ENCODE results near the gene FAM221B. TPM values are rescaled to one million over a fixed set of nuclear protein-coding genes. Genes with fewer than 3 reads are reported as not detected.

Gene FAM221B
- total RNA-seq, 3 donors from 2014 or later (not counting 1 experiment from before 2014, with no cell fraction given) = not detected

DNA sequence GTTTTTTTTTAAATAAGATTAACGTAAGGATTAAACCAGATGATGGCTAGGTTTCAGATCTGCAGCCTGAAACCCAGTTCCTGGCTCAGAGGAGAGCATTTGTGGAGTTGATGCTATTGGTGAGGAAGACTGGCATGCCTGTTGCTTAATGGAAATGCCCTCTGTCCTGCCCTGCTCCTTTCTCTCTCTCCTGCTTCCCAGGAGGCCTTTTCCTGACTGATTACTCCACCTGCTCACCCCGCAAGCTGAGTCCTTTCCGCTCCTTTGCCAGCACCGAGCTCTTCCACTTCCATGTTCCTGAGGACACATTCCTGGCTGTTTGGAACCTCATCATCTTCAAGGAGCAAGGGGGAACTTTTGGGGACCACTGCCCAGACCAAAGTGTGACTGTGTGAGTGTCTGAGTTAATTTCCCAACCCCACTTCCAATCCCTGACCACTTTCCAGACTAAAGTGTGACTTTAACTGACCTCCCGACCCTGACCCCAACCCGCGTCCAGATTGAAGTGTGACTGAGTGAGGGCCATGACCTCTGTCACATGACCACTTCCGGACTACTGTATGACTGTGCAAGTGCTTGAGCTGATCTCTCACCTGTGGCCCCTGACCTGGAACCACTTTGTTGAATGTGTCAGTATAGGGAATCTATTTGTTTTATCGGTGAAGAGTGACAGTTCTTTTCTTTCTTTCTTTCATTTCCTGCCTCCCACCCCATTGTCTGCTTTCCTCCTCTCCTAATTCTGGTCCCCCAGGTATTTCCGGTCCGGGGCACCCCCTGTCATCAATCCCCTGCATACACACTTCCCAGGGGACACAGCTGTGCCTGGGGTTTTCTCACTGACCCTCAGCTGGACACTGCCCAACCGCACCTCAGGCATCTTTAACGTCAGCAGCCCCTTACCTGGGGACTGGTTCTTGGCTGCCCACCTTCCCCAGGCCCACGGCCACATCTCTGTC lies 6.0 kb upstream of the FAM221B start:
- no peak overlapping the region for H3K27ac Mint-ChIP-seq
- Histone ChIP-seq H3K36me3 (ENCODE audit: control insufficient read depth, insufficient read depth, low read length) (no peaks in the 10 kb centered on the region), H3K4me1 (ENCODE audit: control insufficient read depth, insufficient read depth, low read length) (peaks cover 19% of the 10 kb centered on the region), H3K4me3 (ENCODE audit: low read length) (no peak overlapping the region), H3K27me3 (ENCODE audit: control insufficient read depth, insufficient read depth, low read length) (no peaks in the 10 kb centered on the region), H3K9me3 (ENCODE audit: control insufficient read depth, insufficient read depth, low read length) (no peaks in the 10 kb centered on the region), H3K27ac (ENCODE audit: low read length) (no peak overlapping the region)
- peaks cover 8 to 26% of the 10 kb centered on the region in 2 donors for H3K4me1 Mint-ChIP-seq
- no peak for DNase-seq
- H3K36me3 Mint-ChIP-seq = no peaks in the 10 kb centered on the region
- ATAC-seq = no peak
- WGBS (ENCODE audit: insufficient coverage) = 89% methylated on average over 14 of the region's 14 CpGs
- no peak for TF ChIP-seq CTCF (IDR thresholded peaks at IDR 0.05)
- intact Hi-C loops (cut with micrococcal nuclease) = no loop called here
- no peaks in the 10 kb centered on the region for H3K9me3 Mint-ChIP-seq
- H3K4me3 Mint-ChIP-seq = no peak overlapping the region
- H3K27me3 Mint-ChIP-seq (ENCODE audit: low read depth in 2 of 2) = no peaks in the 10 kb centered on the region

GRCh38 chr9:35832814-35833213 lies 4.3 kb upstream of the FAM221B start:
- WGBS (ENCODE audit: insufficient coverage) = 78% methylated on average over 4 of the region's 5 CpGs
- H3K27ac ChIP-seq (ENCODE audit: low read length) = no peak overlapping the region
- no peak for TF ChIP-seq CTCF (IDR thresholded peaks at IDR 0.05)
- Mint-ChIP-seq H3K27me3 (ENCODE audit: low read depth in 2 of 2) (no peaks in the 10 kb centered on the region), H3K9me3 (no peaks in the 10 kb centered on the region), H3K36me3 (no peaks in the 10 kb centered on the region), H3K27ac (no peak overlapping the region), H3K4me1 (peaks cover 18 to 39% of the 10 kb centered on the region in 2 donors), H3K4me3 (no peak overlapping the region)
- intact Hi-C loops (cut with micrococcal nuclease) = no loop called here
- H3K4me1 ChIP-seq (ENCODE audit: control insufficient read depth, insufficient read depth, low read length) = peaks cover 28% of the 10 kb centered on the region
- DNase-seq = no peak
- H3K9me3 ChIP-seq (ENCODE audit: control insufficient read depth, insufficient read depth, low read length) = no peaks in the 10 kb centered on the region
- ATAC-seq = no peak
- H3K27me3 ChIP-seq (ENCODE audit: control insufficient read depth, insufficient read depth, low read length) = no peaks in the 10 kb centered on the region
- no peak overlapping the region for H3K4me3 ChIP-seq (ENCODE audit: low read length)
- H3K36me3 ChIP-seq (ENCODE audit: control insufficient read depth, insufficient read depth, low read length) = no peaks in the 10 kb centered on the region

DNA sequence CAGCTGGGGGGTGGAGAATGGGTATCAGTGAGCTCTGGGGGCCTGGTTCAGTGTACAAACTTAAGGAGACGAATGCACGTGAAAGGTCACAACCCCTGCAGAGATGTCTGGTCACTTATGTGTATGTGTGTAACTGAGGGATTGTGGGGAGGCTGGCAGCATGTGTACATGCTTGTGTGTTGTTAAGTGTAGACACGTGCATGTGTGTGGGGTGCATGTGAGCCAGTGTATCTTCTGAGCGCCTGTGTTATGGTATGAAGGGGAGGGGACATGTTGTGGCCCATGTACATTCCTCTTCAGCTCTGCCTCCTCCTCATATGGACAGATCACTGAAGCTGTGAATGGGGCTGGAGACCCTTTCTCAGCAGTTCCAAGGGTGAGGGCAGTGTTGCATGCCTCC lies 2.5 kb upstream of the FAM221B start:
- Histone ChIP-seq H3K36me3 (ENCODE audit: control insufficient read depth, insufficient read depth, low read length) (no peaks in the 10 kb centered on the region), H3K4me1 (ENCODE audit: control insufficient read depth, insufficient read depth, low read length) (peaks cover 28% of the 10 kb centered on the region)
- H3K27ac Mint-ChIP-seq = no peak overlapping the region

More for the DNA sequence above, 2.5 kb upstream of the FAM221B start:
- H3K27me3 Mint-ChIP-seq (ENCODE audit: low read depth in 2 of 2) = no peaks in the 10 kb centered on the region
- no peak for TF ChIP-seq CTCF (IDR thresholded peaks at IDR 0.05)
- peaks cover 21 to 41% of the 10 kb centered on the region in 2 donors for H3K4me1 Mint-ChIP-seq
- ATAC-seq (no peak), DNase-seq (no peak)
- H3K4me3 ChIP-seq (ENCODE audit: low read length) = no peak overlapping the region
- H3K4me3 Mint-ChIP-seq = no peak overlapping the region
- 98% methylated on average over 4 of the region's 4 CpGs for WGBS (ENCODE audit: insufficient coverage)
- intact Hi-C loops (cut with micrococcal nuclease) = no loop called here
- no peak overlapping the region for H3K27ac ChIP-seq (ENCODE audit: low read length)
- no peaks in the 10 kb centered on the region for H3K36me3 Mint-ChIP-seq
- H3K27me3 ChIP-seq (ENCODE audit: control insufficient read depth, insufficient read depth, low read length) = no peaks in the 10 kb centered on the region
- H3K9me3 ChIP-seq (ENCODE audit: control insufficient read depth, insufficient read depth, low read length) = no peaks in the 10 kb centered on the region
- no peaks in the 10 kb centered on the region for H3K9me3 Mint-ChIP-seq
